Measurements from ENCODE around the gene CLRN3. TPM values are rescaled to one million over a fixed set of nuclear protein-coding genes. Genes with fewer than 3 reads are reported as not detected.

CLRN3 gene
- total and polyA plus RNA-seq, 9 of the 15 experiments (the other 6 are each of a cell fraction or from before 2014, with no cell fraction given) = not detected

DNA sequence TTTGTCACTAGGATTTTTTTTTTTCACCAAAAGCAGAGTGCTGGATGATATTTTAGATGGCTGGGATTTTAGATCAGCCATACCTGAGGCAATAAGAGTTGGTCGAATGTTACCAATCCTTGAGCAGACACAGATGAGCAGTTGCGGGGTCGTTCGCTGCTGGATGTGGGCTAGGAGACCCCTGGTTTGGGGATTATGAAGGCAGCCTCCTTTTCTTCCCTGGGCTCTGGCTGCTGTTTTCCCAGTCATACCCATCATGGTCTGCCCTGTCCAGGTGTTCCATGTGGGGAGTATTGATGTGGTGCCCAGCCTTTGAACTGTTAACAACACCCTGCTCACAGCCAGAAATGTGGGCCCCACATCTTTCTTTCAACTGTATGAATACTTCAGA lies 19.1 kb upstream of the CLRN3 start (continued):
- TF ChIP-seq PRDM10 (IDR thresholded peaks at IDR 0.05; ENCODE audit: partially characterized antibody) (no peak), SMAD1 (IDR thresholded peaks at IDR 0.05; ENCODE audit: low read depth, low read length, partially characterized antibody) (no peak), MCM7 (IDR thresholded peaks at IDR 0.05) (no peak)

- no peaks in the 10 kb centered on the region for H3K79me2 ChIP-seq (ENCODE audit: control insufficient read depth, insufficient read depth, low read length)
- TF ChIP-seq, protein P1, sequence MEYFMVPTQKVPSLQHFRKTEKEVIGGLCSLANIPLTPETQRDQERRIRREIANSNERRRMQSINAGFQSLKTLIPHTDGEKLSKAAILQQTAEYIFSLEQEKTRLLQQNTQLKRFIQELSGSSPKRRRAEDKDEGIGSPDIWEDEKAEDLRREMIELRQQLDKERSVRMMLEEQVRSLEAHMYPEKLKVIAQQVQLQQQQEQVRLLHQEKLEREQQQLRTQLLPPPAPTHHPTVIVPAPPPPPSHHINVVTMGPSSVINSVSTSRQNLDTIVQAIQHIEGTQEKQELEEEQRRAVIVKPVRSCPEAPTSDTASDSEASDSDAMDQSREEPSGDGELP (CRISPR knock-in tag; IDR thresholded peaks at IDR 0.05; ENCODE audit: borderline replicate concordance) = no peak
- no peak for TF ChIP-seq ARID1B (IDR thresholded peaks at IDR 0.05)
- no peak for TF ChIP-seq ZNF41 (CRISPR knock-in tag; conservative IDR thresholded peaks at IDR 0.05)
- no peak for TF ChIP-seq TSC22D4 (tag; IDR thresholded peaks at IDR 0.05)
- WGBS (ENCODE audit: insufficient coverage, low coverage, missing lambda C conversion rate) = 0% methylated on average over 10 of the region's 10 CpGs
- no TSS peak for BruUV-seq (replicated peaks)
- H3K36me3 ChIP-seq (ENCODE audit: control insufficient read depth, insufficient read depth, low read length) = no peaks in the 10 kb centered on the region
- no peak overlapping the region for H3K9ac ChIP-seq (ENCODE audit: insufficient read depth in 1 of 2, low read depth in 2 of 2, low read length in 2 of 2)
- in situ Hi-C loops (cut with MboI) = no loop called here
- H3K9me3 ChIP-seq (replicated peaks; ENCODE audit: control insufficient read depth, insufficient read depth, low read depth, low read length) = no peaks in the 10 kb centered on the region
- 0 out of 5 replicates have a peak, but pooled peaks cover 0 to 5% of the 10 kb centered on the region in 2 experiments for H3K27me3 ChIP-seq (ENCODE audit: control insufficient read depth in 2 of 2, insufficient read depth in 2 of 2, low read length in 2 of 2)
- DNase-seq (ENCODE audit: extremely low read depth in 1 of 4, low spot score in 3 of 4) = no peak
- no peak overlapping the region for H3K4me3 ChIP-seq
- H3K4me1 ChIP-seq (replicated peaks in 1 of 2; ENCODE audit: control insufficient read depth in 2 of 2, insufficient read depth in 2 of 2, low read length in 2 of 2) = peaks cover 0 to 5% of the 10 kb centered on the region in 2 experiments; a peak in 1 of 5 replicates
- no peak for ATAC-seq
- H3K4me2 ChIP-seq (ENCODE audit: insufficient read depth, low read length) = no peak overlapping the region
- no peak overlapping the region for H3K27ac ChIP-seq (ENCODE audit: extremely low read depth, low read depth, low read length)
- intact Hi-C loops (cut with micrococcal nuclease) = no loop called here
- no peaks in the 10 kb centered on the region for H4K20me1 ChIP-seq (replicated peaks; ENCODE audit: control insufficient read depth, insufficient read depth, low read length)
- CTCF ChIA-PET (ENCODE audit: low intra/inter-chr PET ratio) = no interaction called here
- no peak for FAIRE-seq
- H3K9me1 ChIP-seq (ENCODE audit: control insufficient read depth, insufficient read depth, low read length) = no peaks in the 10 kb centered on the region
- H2AFZ ChIP-seq (ENCODE audit: low read depth, low read length) = no peak overlapping the region
- POLR2A ChIA-PET = interaction anchor here (0.6 kb wide), 1 partner anchor 156 kb away, joined by 3 read pairs; no protein-coding TSS in a partner anchor
Measured at GRCh38 chr10:127911218-127911866, 18.6 kb upstream of the CLRN3 start.
